ENCODE data around the gene MAPK8IP1.
"Not testable (repeated sequence)": the region's sequence is repeated elsewhere in the genome, so short reads cannot be mapped to it uniquely, and the experiment has no call there.

MAPK8IP1 gene

DNA sequence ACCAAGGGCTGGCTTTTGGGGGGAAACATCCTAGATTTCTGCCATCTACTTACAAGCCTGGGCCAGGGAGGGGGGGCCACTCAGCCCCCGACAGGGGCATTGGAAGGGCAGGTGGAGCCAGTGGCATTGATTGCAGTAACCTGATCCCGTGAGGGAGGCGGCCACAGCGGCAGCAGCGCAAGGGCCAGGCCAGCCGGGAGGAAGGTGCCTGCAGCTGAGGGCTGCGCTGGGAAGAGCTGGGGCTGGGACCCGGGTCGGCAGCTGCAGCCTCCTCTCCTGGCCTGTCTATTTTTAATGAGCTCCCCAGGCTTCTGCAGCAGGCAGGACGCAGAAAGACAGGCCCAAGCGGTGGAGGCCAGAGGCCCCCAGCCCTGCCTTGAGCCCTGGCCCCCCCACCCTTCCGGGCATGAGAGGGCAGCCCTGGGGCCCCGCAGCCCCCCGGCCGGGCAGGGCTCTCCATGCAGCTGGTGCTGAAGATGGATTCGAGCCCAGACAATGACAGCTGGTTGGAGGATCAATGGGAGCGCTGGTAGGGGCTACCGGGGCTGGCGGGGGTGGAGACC lies 11.1 kb downstream of the MAPK8IP1 start:
- no peak for DNase-seq (ENCODE audit: low read depth)
- TF ChIP-seq, protein P1, sequence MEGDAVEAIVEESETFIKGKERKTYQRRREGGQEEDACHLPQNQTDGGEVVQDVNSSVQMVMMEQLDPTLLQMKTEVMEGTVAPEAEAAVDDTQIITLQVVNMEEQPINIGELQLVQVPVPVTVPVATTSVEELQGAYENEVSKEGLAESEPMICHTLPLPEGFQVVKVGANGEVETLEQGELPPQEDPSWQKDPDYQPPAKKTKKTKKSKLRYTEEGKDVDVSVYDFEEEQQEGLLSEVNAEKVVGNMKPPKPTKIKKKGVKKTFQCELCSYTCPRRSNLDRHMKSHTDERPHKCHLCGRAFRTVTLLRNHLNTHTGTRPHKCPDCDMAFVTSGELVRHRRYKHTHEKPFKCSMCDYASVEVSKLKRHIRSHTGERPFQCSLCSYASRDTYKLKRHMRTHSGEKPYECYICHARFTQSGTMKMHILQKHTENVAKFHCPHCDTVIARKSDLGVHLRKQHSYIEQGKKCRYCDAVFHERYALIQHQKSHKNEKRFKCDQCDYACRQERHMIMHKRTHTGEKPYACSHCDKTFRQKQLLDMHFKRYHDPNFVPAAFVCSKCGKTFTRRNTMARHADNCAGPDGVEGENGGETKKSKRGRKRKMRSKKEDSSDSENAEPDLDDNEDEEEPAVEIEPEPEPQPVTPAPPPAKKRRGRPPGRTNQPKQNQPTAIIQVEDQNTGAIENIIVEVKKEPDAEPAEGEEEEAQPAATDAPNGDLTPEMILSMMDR (conservative IDR thresholded peaks at IDR 0.05; ENCODE audit: control insufficient read depth, insufficient read depth, low read depth, low read length) = no peak

GRCh38 chr11:45897556-45897955 lies 12.1 kb downstream of the MAPK8IP1 start:
- no peak overlapping the region for H3K4me3 ChIP-seq (ENCODE audit: control insufficient read depth, low read depth, low read length)
- TF ChIP-seq, protein P1 (conservative IDR thresholded peaks at IDR 0.05; ENCODE audit: control insufficient read depth, insufficient read depth, low read depth, low read length) = no peak
- DNase-seq (ENCODE audit: low read depth) = no peak

More for the DNA sequence above, 11.1 kb downstream of the MAPK8IP1 start:
- no peak overlapping the region for H3K4me3 ChIP-seq (ENCODE audit: control insufficient read depth, low read depth, low read length)

- TF ChIP-seq, protein P1 (conservative IDR thresholded peaks at IDR 0.05; ENCODE audit: control insufficient read depth, insufficient read depth, low read depth, low read length) = no peak
- DNase-seq (ENCODE audit: low read depth) = no peak
- peak overlapping the region; percentile 41 for H3K4me3 ChIP-seq (ENCODE audit: control insufficient read depth, low read depth, low read length)
These were observed 13.6 kb downstream of the MAPK8IP1 start for GRCh38 chr11:45899086-45899447.

DNA sequence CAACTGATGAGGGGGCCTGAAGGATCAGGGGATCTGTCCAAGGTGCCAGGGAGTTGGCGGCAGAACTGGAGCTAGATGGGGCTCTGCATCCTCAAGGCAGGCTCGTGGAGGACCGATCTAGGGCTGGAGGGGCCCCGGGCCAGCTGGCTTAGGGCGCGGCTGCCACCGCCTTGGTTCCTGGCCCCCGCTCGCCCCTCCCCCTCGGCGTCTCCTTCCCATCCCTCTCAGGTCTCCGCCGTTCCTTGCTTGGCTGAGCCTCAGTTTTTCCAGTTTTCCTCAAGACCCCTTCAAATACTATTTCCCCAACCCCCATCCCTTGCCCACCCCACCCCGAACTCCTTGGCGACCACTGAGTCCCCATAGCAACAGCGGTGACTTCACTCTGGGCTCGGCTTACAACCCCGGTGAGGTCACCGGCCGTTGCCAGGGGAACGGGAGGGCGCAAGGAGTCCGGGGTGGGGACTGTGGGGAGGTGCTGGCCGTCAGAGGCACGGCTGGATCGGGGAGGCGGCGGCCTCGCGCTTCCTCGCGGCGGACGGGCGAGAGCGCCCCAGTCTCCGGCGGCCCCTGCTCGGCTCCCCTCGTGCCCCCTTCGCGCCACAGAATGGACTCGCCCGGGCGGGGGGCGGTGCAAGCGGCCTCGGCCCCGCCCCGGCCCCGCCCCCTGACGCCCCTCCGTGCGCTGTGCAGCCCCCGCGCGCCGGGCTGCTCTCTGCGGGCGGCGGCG lies 14.2 kb downstream of the MAPK8IP1 start:
- TF ChIP-seq, protein P1 (conservative IDR thresholded peaks at IDR 0.05; ENCODE audit: control insufficient read depth, insufficient read depth, low read depth, low read length) = no peak
- H3K4me3 ChIP-seq (ENCODE audit: control insufficient read depth, low read depth, low read length) = peak overlapping the region; percentile 41
- DNase-seq (ENCODE audit: low read depth) = peak; percentile 84

- DNase-seq (ENCODE audit: low read depth) = not testable (repeated sequence)
- H3K4me3 ChIP-seq (ENCODE audit: control insufficient read depth, low read depth, low read length) = peak overlapping the region; percentile 46
These were observed 14.8 kb downstream of the MAPK8IP1 start for GRCh38 chr11:45900175-45900800.

- TF ChIP-seq, protein P1 (conservative IDR thresholded peaks at IDR 0.05; ENCODE audit: control insufficient read depth, insufficient read depth, low read depth, low read length) = no peak
- DNase-seq (ENCODE audit: low read depth) = no peak
- H3K4me3 ChIP-seq (ENCODE audit: control insufficient read depth, low read depth, low read length) = peak overlapping the region; percentile 46
These were observed 15.6 kb downstream of the MAPK8IP1 start for GRCh38 chr11:45900916-45901617.

GRCh38 chr11:45901626-45902025 lies 16.2 kb downstream of the MAPK8IP1 start:
- TF ChIP-seq, protein P1 (conservative IDR thresholded peaks at IDR 0.05; ENCODE audit: control insufficient read depth, insufficient read depth, low read depth, low read length) = no peak
- no peak overlapping the region for H3K4me3 ChIP-seq (ENCODE audit: control insufficient read depth, low read depth, low read length)
- no peak for DNase-seq (ENCODE audit: low read depth)

All from fibroblast of mammary gland (primary cell).